Fibroblast of villous mesenchyme (primary cell): Measurements from ENCODE around the gene KRTAP21-2. TPM values are rescaled to one million over a fixed set of nuclear protein-coding genes. Genes with fewer than 3 reads are reported as not detected.

Experiments
- DNase-seq: peaks from one replicate; pipeline ENCODE4 v3.0.0-alpha.2; 2010; ENCODE audit warnings: low read depth
- H3K4me3 ChIP-seq: 2 replicates; pipeline ENCODE4 v1.5.1; 2011; ENCODE audit warnings: low read depth, mild to moderate bottlenecking, low read length
- total RNA-seq: library from RNA; depleted of rRNA; stranded (reverse); fragments of >200 nt; gene quantifications from 2 replicates; pipeline ENCODE4 v1.2.3, GENCODE V29; 2012
- TF ChIP-seq, protein P1 (sequence below): IDR thresholded peaks from 2 replicates; pipeline ENCODE4 v1.5.1; 2012; ENCODE audit warnings: low read depth, mild to moderate bottlenecking, low read length; ENCODE audit not compliant: insufficient read depth

The KRTAP21-2 gene
- total RNA-seq, 1 donor, result not detected

DNA sequence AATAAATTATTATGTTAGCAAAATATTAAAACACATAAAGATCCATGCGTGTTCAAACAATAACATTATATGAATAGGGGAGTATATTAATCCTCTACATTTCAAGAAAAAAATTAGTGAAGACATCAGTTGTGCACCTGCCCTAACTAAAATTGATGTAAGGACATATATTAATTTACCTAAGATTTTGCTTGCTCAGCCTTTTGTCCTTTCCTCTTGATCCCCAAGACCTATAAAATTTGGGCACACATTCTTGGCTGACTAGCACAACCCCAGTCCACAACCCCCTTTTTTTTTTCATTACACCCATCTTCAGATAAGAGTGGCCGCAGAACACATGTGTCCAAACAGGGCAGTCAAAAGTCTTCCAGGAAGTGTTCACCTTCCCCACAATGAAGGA lies 6.6 kb downstream of the KRTAP21-2 start:
- TF ChIP-seq, protein P1, sequence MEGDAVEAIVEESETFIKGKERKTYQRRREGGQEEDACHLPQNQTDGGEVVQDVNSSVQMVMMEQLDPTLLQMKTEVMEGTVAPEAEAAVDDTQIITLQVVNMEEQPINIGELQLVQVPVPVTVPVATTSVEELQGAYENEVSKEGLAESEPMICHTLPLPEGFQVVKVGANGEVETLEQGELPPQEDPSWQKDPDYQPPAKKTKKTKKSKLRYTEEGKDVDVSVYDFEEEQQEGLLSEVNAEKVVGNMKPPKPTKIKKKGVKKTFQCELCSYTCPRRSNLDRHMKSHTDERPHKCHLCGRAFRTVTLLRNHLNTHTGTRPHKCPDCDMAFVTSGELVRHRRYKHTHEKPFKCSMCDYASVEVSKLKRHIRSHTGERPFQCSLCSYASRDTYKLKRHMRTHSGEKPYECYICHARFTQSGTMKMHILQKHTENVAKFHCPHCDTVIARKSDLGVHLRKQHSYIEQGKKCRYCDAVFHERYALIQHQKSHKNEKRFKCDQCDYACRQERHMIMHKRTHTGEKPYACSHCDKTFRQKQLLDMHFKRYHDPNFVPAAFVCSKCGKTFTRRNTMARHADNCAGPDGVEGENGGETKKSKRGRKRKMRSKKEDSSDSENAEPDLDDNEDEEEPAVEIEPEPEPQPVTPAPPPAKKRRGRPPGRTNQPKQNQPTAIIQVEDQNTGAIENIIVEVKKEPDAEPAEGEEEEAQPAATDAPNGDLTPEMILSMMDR, result no peak

DNA sequence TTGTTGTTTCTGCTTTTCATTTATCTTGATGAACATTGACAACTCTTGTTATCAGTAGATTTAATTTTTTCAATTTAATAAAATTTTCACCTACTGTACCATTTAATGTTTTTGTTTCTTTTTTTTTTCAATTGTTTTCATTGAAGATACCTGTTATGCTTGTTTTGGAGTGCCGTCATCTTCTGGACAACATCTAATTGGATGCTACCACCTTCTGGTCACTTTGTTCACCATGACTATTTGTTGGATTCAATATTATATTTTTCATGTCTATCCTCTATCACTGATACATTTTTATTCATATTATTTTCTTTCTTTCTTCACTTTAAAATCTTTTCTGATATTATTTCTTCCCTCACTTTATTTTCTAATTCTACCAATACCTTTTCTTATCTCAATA lies 14.0 kb downstream of the KRTAP21-2 start:
- H3K4me3 ChIP-seq, result no peak overlapping the region
- DNase-seq, result no peak
- TF ChIP-seq, protein P1, result no peak

More for the DNA sequence above, 6.6 kb downstream of the KRTAP21-2 start:
- DNase-seq, result no peak
- no peak overlapping the region for H3K4me3 ChIP-seq

DNA sequence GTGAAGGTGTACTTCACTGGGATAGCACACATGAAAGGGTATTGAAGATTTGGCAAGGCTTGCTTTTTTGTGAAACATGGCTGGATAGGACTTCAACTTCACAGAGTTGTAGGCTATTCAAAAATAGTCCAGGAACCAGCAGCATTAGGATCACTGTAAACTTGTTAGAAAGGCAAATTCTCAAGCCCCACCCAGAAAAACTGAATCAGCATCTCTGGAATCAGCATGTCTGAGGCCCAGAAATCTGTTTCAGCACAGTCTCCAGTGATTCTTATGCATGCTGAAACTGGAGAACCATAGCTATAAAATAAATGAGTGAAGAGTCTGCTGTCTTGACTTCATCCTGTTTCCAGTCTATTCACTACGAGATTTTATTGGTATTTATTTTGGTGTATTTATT lies 20.3 kb downstream of the KRTAP21-2 start:
- TF ChIP-seq, protein P1, result no peak
- DNase-seq, result no peak
- H3K4me3 ChIP-seq, result no peak overlapping the region

DNA sequence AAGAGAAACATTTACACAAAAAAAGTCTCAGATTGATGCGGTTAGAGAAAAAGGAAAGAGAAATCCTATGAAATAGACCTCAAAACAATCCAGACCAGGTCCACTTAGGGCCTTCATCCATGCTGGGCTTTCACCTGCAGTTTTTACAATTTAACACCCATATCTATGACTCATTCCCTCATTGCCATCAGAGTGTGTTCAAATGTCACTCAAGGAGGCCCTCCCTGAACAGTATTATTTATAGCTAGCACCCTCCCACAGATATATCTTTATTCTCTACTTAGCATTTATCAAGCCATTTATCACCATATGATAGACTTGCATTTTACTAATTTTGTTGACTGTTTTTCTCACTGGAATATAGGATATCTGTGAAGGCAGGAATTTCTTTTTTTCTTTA lies 27.7 kb downstream of the KRTAP21-2 start:
- DNase-seq, result no peak
- no peak overlapping the region for H3K4me3 ChIP-seq
- TF ChIP-seq, protein P1, result no peak

DNA sequence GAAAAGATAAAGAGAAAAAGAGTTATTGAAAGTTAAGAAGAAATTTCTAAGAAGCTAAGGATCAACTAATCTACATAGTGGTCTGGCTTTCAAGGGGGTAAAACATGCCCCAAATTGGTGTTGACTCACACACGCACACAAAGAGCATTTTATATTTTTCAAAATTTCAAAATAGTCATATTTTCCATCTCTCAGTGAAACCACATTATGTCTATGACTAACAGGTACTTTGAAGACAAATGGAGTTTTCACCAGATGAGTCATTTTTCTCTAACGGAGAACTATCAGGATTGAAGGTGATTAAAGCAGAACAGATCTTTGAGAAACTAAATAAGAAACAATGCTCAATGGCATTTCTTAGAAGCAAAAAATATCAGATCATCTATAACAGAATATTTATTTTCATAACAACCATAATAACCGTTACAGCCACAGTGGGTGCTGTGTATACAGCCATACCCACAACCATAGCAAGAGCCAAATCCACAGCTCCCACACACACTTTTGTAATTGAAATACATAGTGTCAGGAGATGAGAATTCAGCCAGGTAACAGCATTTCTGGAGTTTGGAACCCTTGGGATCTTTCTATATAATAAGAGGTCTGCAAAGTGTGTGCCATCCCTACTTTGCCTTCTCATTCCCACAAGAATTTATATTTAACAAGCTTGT lies 28.7 kb downstream of the KRTAP21-2 start, which contains the start of gene KRTAP21-3:
KRTAP21-3 (minus strand) TSS at position 539 of the 671 bp plus-strand sequence; CDS start at position 521, 18 bp downstream.
- DNase-seq, result no peak
- no peak within 1 kb of the TSS for H3K4me3 ChIP-seq
- TF ChIP-seq, protein P1, result no peak

DNA sequence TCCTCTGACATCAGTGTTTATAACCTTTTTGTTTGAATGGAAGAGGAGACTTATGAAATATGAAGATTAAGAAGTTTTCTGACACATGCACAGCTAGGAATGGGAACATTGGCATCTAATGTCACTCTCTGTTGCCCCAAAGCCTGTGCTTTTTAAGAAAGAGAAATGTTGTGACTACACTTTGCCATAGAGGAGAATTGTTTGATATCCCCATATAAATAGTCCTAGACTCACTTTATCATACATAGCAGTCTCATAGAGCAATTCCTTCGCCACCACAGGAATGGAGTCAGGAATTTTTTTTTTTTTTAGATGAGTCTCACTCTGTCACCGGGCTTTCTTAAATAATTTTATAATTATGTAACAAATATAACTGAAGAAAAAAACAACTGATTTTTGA lies 30.0 kb downstream of the KRTAP21-2 start:
- TF ChIP-seq, protein P1, result no peak
- DNase-seq, result no peak
- H3K4me3 ChIP-seq, result no peak overlapping the region

DNA sequence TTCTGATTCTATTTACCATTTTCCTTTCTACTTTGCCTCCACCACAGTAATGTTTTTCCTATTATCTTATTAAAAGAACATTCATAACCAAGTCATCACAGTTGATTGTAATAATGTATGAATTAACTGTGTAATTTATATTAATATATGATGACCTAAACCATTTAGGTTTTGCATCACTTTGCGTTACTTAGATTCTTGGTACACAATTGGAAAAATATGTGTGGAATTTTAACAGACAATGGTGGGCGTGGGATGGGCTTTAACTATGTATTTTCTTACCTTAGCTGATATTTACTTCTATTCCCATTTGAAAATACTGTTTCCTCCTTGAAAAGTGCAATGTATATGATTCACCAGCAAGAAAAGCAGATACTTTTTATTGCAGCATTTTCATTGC lies 32.1 kb downstream of the KRTAP21-2 start:
- no peak for DNase-seq
- TF ChIP-seq, protein P1, result no peak
- no peak overlapping the region for H3K4me3 ChIP-seq
